A549 (cell line): Measurements from ENCODE around the gene LIMA1. TPM values are rescaled to one million over a fixed set of nuclear protein-coding genes. Genes with fewer than 3 reads are reported as not detected.
A peak's percentile ranks its signal among the peaks of the same experiment; 100 is the strongest.

Experiments
- ATAC-seq, 2 experiments: fragments of 200-7000 bp in 1 of 2; fragments of >200 bp in 1 of 2; cut with Nextera tagmentation in 1 of 2; cut with Tn5 transposase in 1 of 2; 3 replicates each; pipeline versions ENCODE4 v1.8.0 to v1.9.1; 2018 to 2020; ENCODE audit warnings: mild to moderate bottlenecking in 1 of 2, moderate library complexity in 1 of 2
- CTCF ChIA-PET: fragments of 300-600 bp; sonication (Branson Sonifier 250); formaldehyde crosslinking; extraction: SDS; loops from one replicate; lab custom pipeline; 2021; ENCODE audit warnings: antibody characterized with exemption, inconsistent platforms; lab: Yijun Ruan, JAX
- POLR2A ChIA-PET: fragments of 350-600 bp; formaldehyde crosslinking; extraction: SDS; loops from one replicate; lab custom pipeline; 2021; ENCODE audit warnings: antibody characterized with exemption, inconsistent platforms; lab: Yijun Ruan, JAX
- DNase-seq, 2 experiments: peaks; one replicate each; pipeline versions ENCODE4 v3.0.0 to v3.0.0-alpha.2; 2011 to 2016; ENCODE audit warnings: low read depth in 1 of 2, low spot score in 1 of 2
- FAIRE-seq: peaks from 2 replicates; lab custom pipeline; 2011; peaks lifted over from hg19 to GRCh38; lab: Jason Lieb, UNC
- H3K27ac ChIP-seq, 2 experiments: fragments of >200 bp; sonication (Bioruptor Twin); formaldehyde crosslinking; 3 replicates each; pipeline ENCODE4 v1.5.1; 2016 to 2017
- H3K4me1 ChIP-seq: fragments of >200 bp; sonication (Bioruptor Twin); formaldehyde crosslinking; 3 replicates; pipeline ENCODE4 v1.6.1; 2016
- H3K4me2 ChIP-seq: fragments of >200 bp; sonication (Bioruptor Twin); formaldehyde crosslinking; 3 replicates; pipeline ENCODE4 v1.6.1; 2016
- H3K4me3 ChIP-seq: fragments of >200 bp; sonication (Bioruptor Twin); formaldehyde crosslinking; 3 replicates; pipeline ENCODE4 v1.5.1; 2016
- H3K9me3 ChIP-seq: fragments of >200 bp; sonication (Bioruptor Twin); formaldehyde crosslinking; 3 replicates; pipeline ENCODE4 v1.6.1; 2016
- CBX8 ChIP-seq: fragments of 200-600 bp; sonication (generic); IDR thresholded peaks from 2 replicates; pipeline ENCODE4 v1.6.1; 2016
- EHF ChIP-seq: fragments of 250-450 bp; sonication (Bioruptor Pico); IDR thresholded peaks from 2 replicates; pipeline ENCODE4 v1.5.0; 2020; ENCODE audit warnings: mild to moderate bottlenecking
- FOSL2 ChIP-seq, 2 experiments: fragments of 450-650 bp in 1 of 2; fragments of >200 bp in 1 of 2; sonication (Bioruptor Twin) in 1 of 2; formaldehyde crosslinking; IDR thresholded peaks; 2 replicates each; pipeline versions ENCODE4 v1.5.0 to v1.6.1; 2016 to 2020; ENCODE audit warnings: mild to moderate bottlenecking in 1 of 2, moderate library complexity in 1 of 2
- FOXS1 ChIP-seq: fragments of 250-450 bp; sonication (Bioruptor Pico); IDR thresholded peaks from 2 replicates; pipeline ENCODE4 v1.5.0; 2020; ENCODE audit warnings: mild to moderate bottlenecking, moderate library complexity
- GATA3 ChIP-seq: IDR thresholded peaks from 2 replicates; pipeline ENCODE4 v1.6.1; 2012; ENCODE audit warnings: borderline replicate concordance
- HOXA7 ChIP-seq: fragments of 250-450 bp; sonication (Bioruptor Pico); IDR thresholded peaks from 2 replicates; pipeline ENCODE4 v1.5.0; 2020; ENCODE audit warnings: mild to moderate bottlenecking, moderate library complexity
- HOXB13 ChIP-seq: fragments of 250-450 bp; sonication (Bioruptor Pico); IDR thresholded peaks from 2 replicates; pipeline ENCODE4 v1.5.0; 2020; ENCODE audit warnings: low read depth, mild to moderate bottlenecking, moderate library complexity
- HOXB5 ChIP-seq: fragments of 250-450 bp; sonication (Bioruptor Pico); IDR thresholded peaks from 2 replicates; pipeline ENCODE4 v1.5.0; 2020; ENCODE audit warnings: mild to moderate bottlenecking, moderate library complexity
- JUN ChIP-seq, 2 experiments: fragments of >200 bp; sonication (Bioruptor Twin); formaldehyde crosslinking; IDR thresholded peaks; 2 replicates in 1 of 2; 3 replicates in 1 of 2; pipeline ENCODE4 v1.6.1; 2016 to 2017
- KDM1A ChIP-seq: fragments of 200-600 bp; sonication (generic); IDR thresholded peaks from 2 replicates; pipeline ENCODE4 v1.6.1; 2016; ENCODE audit warnings: low read depth, mild to moderate bottlenecking
- KDM5A ChIP-seq: fragments of 200-600 bp; sonication (generic); IDR thresholded peaks from 2 replicates; pipeline ENCODE4 v1.6.1; 2016; ENCODE audit warnings: antibody characterized with exemption, mild to moderate bottlenecking
- MAFK ChIP-seq: fragments of 450-650 bp; IDR thresholded peaks from 2 replicates; pipeline ENCODE4 v1.6.1; 2014; ENCODE audit not compliant: partially characterized antibody
- NPAS2 ChIP-seq: fragments of 250-450 bp; sonication (Bioruptor Pico); IDR thresholded peaks from 2 replicates; pipeline ENCODE4 v1.8.0; 2022; ENCODE audit warnings: mild to moderate bottlenecking, moderate library complexity, borderline replicate concordance
- PHF8 ChIP-seq: fragments of 200-600 bp; sonication (generic); IDR thresholded peaks from 2 replicates; pipeline ENCODE4 v1.6.1; 2016; ENCODE audit warnings: low read depth, mild to moderate bottlenecking, antibody characterized with exemption, moderate library complexity, borderline replicate concordance
- RCOR1 ChIP-seq: fragments of 150-350 bp; IDR thresholded peaks from 2 replicates; pipeline ENCODE4 v1.6.1; 2014; ENCODE audit warnings: antibody characterized with exemption, low read length, low read depth
- SMC3 ChIP-seq: fragments of >200 bp; sonication (Bioruptor Twin); formaldehyde crosslinking; IDR thresholded peaks from 3 replicates; pipeline ENCODE4 v1.6.1; 2018; ENCODE audit warnings: inconsistent platforms
- SREBF2 ChIP-seq: fragments of 450-650 bp; IDR thresholded peaks from 2 replicates; pipeline ENCODE4 v1.6.1; 2014; ENCODE audit warnings: mild to moderate bottlenecking, moderate library complexity
- TP53 ChIP-seq: fragments of 250-450 bp; sonication (Bioruptor Pico); IDR thresholded peaks from 2 replicates; pipeline ENCODE4 v1.5.0; 2021; ENCODE audit warnings: mild to moderate bottlenecking, moderate library complexity
- ZNF302 ChIP-seq: fragments of 250-450 bp; sonication (Bioruptor Pico); IDR thresholded peaks from 2 replicates; pipeline ENCODE4 v1.9.0; 2021; ENCODE audit warnings: inconsistent platforms, mild to moderate bottlenecking, moderate library complexity
- ZSCAN20 ChIP-seq: fragments of 250-450 bp; sonication (Bioruptor Pico); IDR thresholded peaks from 2 replicates; pipeline ENCODE4 v1.8.0; 2022; ENCODE audit warnings: mild to moderate bottlenecking, moderate library complexity
- WGBS: methylation state at CpG from one replicate; pipeline ENCODE4 v1.1.6; 2017; ENCODE audit errors: missing lambda C conversion rate; 5-methylcytosine and 5-hydroxymethylcytosine counted together
- polyA plus RNA-seq, 4 experiments: library from polyadenylated mRNA; depleted of rRNA in 3 of 4; stranded (reverse); fragments of >200 nt; fragmentation: RNase III in 1 of 4; extraction: RNeasy Plus Mini Kit Qiagen cat#74134 plus additional on column Dnase treatment in 1 of 4; gene quantifications; 2 replicates in 3 of 4; 3 replicates in 1 of 4; pipeline ENCODE4 v1.2.3, GENCODE V29; 2011 to 2017
- TF ChIP-seq, protein P1 (sequence below): fragments of >200 bp; sonication (Bioruptor Twin); formaldehyde crosslinking; IDR thresholded peaks from 3 replicates; pipeline ENCODE4 v1.6.1; 2016
- TF ChIP-seq, protein P2 (sequence below): IDR thresholded peaks from 2 replicates; pipeline ENCODE4 v1.6.1; 2012; ENCODE audit warnings: low read depth, borderline replicate concordance

The LIMA1 gene
- polyA plus RNA-seq, 2 of the 4 experiments (the other 2 are of a cell fraction): 9.0 to 23.4 TPM

DNA sequence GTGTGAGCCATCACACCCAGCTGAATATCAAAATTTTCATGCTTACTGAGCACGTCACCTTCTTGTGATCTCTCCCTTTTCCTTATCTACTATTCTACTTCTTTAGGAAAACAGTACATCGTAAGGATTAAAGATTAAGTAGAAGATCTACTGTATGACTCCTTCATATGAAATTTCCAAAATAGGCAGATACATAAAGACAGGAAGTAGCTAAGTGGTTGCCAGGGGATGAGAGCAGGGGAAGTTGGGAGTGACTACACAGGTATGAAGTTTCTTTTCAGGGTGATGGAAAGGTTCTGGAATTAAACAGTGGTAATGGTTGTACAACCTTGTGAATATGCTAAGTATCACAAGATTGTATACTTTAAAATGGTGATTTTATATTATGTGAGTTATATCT is 79.6 kb downstream of the LIMA1 start (continued):
- TF ChIP-seq SREBF2 (no peak), HOXA7 (CRISPR knock-in tag) (no peak), ZNF302 (no peak), FOXS1 (CRISPR knock-in tag) (no peak), GATA3 (no peak), HOXB5 (CRISPR knock-in tag) (no peak), MAFK (no peak), TP53 (CRISPR knock-in tag) (no peak), ZSCAN20 (CRISPR knock-in tag) (no peak)
- TF ChIP-seq, protein P1, sequence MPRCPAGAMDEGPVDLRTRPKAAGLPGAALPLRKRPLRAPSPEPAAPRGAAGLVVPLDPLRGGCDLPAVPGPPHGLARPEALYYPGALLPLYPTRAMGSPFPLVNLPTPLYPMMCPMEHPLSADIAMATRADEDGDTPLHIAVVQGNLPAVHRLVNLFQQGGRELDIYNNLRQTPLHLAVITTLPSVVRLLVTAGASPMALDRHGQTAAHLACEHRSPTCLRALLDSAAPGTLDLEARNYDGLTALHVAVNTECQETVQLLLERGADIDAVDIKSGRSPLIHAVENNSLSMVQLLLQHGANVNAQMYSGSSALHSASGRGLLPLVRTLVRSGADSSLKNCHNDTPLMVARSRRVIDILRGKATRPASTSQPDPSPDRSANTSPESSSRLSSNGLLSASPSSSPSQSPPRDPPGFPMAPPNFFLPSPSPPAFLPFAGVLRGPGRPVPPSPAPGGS: no peak
- TF ChIP-seq, all 56 proteins: peak for 0

DNA sequence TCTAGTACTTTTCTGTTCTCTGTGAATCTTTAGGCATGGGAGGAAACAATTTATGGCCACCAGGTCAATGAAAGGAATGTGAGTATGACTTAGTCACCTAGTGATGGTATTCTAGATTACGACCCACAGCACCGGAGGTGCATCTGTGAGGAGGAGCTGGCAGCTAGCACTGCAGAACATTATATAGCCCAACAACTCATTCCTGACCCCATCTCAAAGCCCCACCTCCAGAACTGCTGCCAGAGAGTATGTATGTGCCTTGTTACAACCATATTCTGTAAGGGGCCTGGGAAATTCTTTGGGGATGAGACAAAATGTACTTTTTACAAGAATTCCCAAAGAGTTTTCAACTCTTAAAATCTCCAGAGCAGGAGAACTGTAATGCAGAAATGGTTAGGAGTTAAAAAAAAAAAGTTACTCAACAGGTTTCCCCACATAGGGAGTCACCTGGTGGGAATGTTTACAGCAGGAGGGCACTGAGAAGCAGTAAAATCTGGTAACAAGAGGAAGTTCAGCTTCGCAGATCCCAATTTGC is 81.3 kb downstream of the LIMA1 start:
- H3K9me3 ChIP-seq: no peaks in the 10 kb centered on the region
- CTCF ChIA-PET: interaction anchor here (1.0 to 1.4 kb wide), 4 partner anchors 14 to 234 kb away, joined by 3 read pairs; no protein-coding TSS in a partner anchor
- no peak overlapping the region for H3K4me3 ChIP-seq
- FAIRE-seq: no peak
- 0 out of 6 replicates have a peak overlapping the region, but pooled peaks of 1 of the 2 experiments have one; percentile 1 for H3K27ac ChIP-seq
- TF ChIP-seq FOSL2 (IDR thresholded peaks at IDR 0.05) (no peak), FOSL2 (CRISPR knock-in tag; IDR thresholded peaks at IDR 0.05) (no peak), KDM5A (no peak), RCOR1 (no peak), KDM1A (no peak), GATA3 (peak; percentile 78)
- POLR2A ChIA-PET: interaction anchor here (1.4 kb wide), 1 partner anchor 82 kb away, joined by 3 read pairs; no protein-coding TSS in a partner anchor
- 28% methylated on average over 3 of the region's 3 CpGs for WGBS
- peak; percentile 64 to 86; a peak in 5 of 6 replicates for ATAC-seq
- H3K4me2 ChIP-seq: peak overlapping the region; percentile 32
- peak in 1 of 2 experiments; percentile 53 for DNase-seq
- peaks cover 20% of the 10 kb centered on the region; the same call in 2 of the 3 replicates for H3K4me1 ChIP-seq

DNA sequence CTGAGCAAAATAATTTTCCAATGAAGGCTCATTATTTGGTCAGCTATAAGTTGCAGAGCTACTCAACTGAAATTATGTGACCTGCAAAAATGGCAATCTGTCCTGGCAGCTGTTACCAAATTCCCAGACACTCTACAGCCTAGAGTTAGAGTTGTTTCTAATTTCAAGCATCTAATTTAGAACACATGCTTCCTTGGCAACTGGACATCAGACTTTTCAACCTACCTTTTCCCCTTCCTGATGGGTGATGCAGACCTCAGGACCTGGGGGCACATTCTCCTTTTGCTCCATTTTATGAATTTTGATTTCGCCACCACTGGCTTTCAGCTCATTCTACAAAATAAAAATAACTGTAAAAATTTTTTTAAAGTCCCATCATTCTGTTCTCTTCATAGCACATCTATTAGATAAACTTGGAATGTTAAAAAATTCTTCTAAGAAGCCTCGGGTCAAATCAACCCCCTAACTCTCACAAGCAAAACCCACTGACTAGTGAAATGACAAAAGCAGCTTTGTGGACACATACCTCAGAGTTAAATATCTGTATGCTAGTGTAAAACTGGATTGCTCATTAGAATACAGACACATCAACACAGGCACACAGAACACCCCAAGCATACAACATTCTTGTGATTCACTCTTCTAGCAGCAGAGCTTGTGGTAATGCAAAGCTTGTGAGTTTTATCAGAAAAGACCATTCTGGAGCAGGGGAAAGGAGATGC is 82.6 kb downstream of the LIMA1 start:
- Histone ChIP-seq H3K9me3 (no peaks in the 10 kb centered on the region), H3K4me1 (peaks cover 20% of the 10 kb centered on the region; the same call in 2 of the 3 replicates), H3K4me2 (no peak overlapping the region), H3K27ac (no peak overlapping the region), H3K4me3 (no peak overlapping the region)
- ATAC-seq (no peak), FAIRE-seq (no peak), DNase-seq (no peak)
- ChIA-PET CTCF (interaction anchor here (1.2 to 1.4 kb wide), 4 partner anchors 18 to 126 kb away, joined by 3 to 4 read pairs (median 3); no protein-coding TSS in a partner anchor), POLR2A (interaction anchor here (1.4 kb wide), 1 partner anchor 83 kb away, joined by 3 read pairs; no protein-coding TSS in a partner anchor)
- TF ChIP-seq, protein P2, sequence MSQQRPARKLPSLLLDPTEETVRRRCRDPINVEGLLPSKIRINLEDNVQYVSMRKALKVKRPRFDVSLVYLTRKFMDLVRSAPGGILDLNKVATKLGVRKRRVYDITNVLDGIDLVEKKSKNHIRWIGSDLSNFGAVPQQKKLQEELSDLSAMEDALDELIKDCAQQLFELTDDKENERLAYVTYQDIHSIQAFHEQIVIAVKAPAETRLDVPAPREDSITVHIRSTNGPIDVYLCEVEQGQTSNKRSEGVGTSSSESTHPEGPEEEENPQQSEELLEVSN: no peak
- 80% methylated on average over 2 of the region's 2 CpGs for WGBS

DNA sequence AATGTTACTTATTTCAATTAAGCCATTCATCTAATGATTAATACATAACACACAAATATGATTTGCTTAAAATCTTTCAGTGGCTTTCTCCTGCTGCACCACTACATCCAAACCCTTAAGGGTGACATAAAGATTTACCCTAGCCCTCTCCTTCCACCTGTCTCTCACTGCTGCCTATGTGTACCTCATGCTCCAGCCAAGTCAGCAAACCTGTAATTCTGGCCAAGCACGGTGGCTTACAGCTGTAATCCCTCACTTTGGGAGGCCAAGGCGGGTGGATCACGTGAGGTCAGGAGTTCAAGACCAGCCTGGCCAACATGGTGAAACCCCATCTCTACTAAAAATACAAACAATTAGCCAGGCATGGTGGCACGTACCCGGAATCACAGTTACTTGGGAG is 84.5 kb downstream of the LIMA1 start:
- POLR2A ChIA-PET: no interaction called here
- Histone ChIP-seq H3K4me3 (no peak overlapping the region), H3K4me1 (peaks cover 20% of the 10 kb centered on the region; the same call in 2 of the 3 replicates), H3K27ac (no peak overlapping the region), H3K4me2 (no peak overlapping the region), H3K9me3 (no peaks in the 10 kb centered on the region)
- TF ChIP-seq HOXB5 (CRISPR knock-in tag) (no peak), JUN (IDR thresholded peaks at IDR 0.05) (no peak), ZSCAN20 (CRISPR knock-in tag) (no peak), EHF (CRISPR knock-in tag) (no peak), SMC3 (no peak), NPAS2 (no peak), HOXB13 (no peak), CBX8 (no peak), PHF8 (no peak), FOXS1 (CRISPR knock-in tag) (no peak)
- TF ChIP-seq, protein P2: no peak
- no peak for FAIRE-seq
- no peak for ATAC-seq
- CTCF ChIA-PET: interaction anchor here (0.5 to 1.2 kb wide), 3 partner anchors 9 to 16 kb away, joined by 3 to 4 read pairs (median 3); no protein-coding TSS in a partner anchor
- WGBS: 90% methylated on average over 5 of the region's 5 CpGs
- no peak for DNase-seq
